Endometrium (tissue), 2 donors: ENCODE data around the gene PLA2G12B.
"Not testable (repeated sequence)": the region's sequence is repeated elsewhere in the genome, so short reads cannot be mapped to it uniquely, and the experiment has no call there.

Experiments
- FAIRE-seq: peaks from 2 replicates; lab custom pipeline; 2012; peaks lifted over from hg19 to GRCh38; lab: Jason Lieb, UNC
- donor health status: control.
- donor health status: control.

PLA2G12B gene

GRCh38 chr10:72932259-72933015 is 22.2 kb downstream of the PLA2G12B start:
- FAIRE-seq, result no peak

- FAIRE-seq, result no peak
These were observed 24.3 kb downstream of the PLA2G12B start for GRCh38 chr10:72930276-72930675.

GRCh38 chr10:72928798-72929197 is 25.8 kb downstream of the PLA2G12B start:
- no peak for FAIRE-seq

GRCh38 chr10:72927485-72927884 is 27.1 kb downstream of the PLA2G12B start:
- FAIRE-seq, result no peak

- no peak for FAIRE-seq
These were observed 28.6 kb downstream of the PLA2G12B start for GRCh38 chr10:72925951-72926465.

- no peak for FAIRE-seq
These were observed 30.3 kb downstream of the PLA2G12B start for GRCh38 chr10:72924351-72924750.

- not testable (repeated sequence) for FAIRE-seq
These were observed 33.4 kb downstream of the PLA2G12B start for GRCh38 chr10:72921147-72921683.

GRCh38 chr10:72918352-72918751 is 36.3 kb downstream of the PLA2G12B start:
- FAIRE-seq, result no peak

- FAIRE-seq, result not testable (repeated sequence)
These were observed 36.7 kb downstream of the PLA2G12B start for GRCh38 chr10:72917803-72918332.

- FAIRE-seq, result not testable (repeated sequence)
These were observed 37.4 kb downstream of the PLA2G12B start for GRCh38 chr10:72917201-72917600.

- no peak for FAIRE-seq
These were observed 41.3 kb downstream of the PLA2G12B start for GRCh38 chr10:72913287-72913686.

- no peak for FAIRE-seq
These were observed 41.9 kb downstream of the PLA2G12B start for GRCh38 chr10:72912736-72913135.

- no peak for FAIRE-seq
These were observed 42.8 kb downstream of the PLA2G12B start for GRCh38 chr10:72911758-72912157.

- FAIRE-seq, result no peak
These were observed 43.9 kb downstream of the PLA2G12B start for GRCh38 chr10:72910705-72911104.

GRCh38 chr10:72906446-72906845 is 48.2 kb downstream of the PLA2G12B start:
- FAIRE-seq, result no peak

GRCh38 chr10:72904806-72905205 is 49.8 kb downstream of the PLA2G12B start:
- no peak for FAIRE-seq

GRCh38 chr10:72903941-72904446 is 50.6 kb downstream of the PLA2G12B start:
- FAIRE-seq, result not testable (repeated sequence)

GRCh38 chr10:72899545-72899944 is 55.1 kb downstream of the PLA2G12B start:
- FAIRE-seq, result no peak

- no peak for FAIRE-seq
These were observed 56.0 kb downstream of the PLA2G12B start for GRCh38 chr10:72898616-72899015.

GRCh38 chr10:72895236-72895850 is 59.3 kb downstream of the PLA2G12B start:
- no peak for FAIRE-seq

GRCh38 chr10:72893136-72893798 is 61.3 kb downstream of the PLA2G12B start, which contains the start of gene OIT3:
Gene OIT3 (plus strand): TSS chr10:72893739. CDS start chr10:72893799, 60 bp downstream.
- FAIRE-seq, result no peak

- FAIRE-seq, result no peak
These were observed 64.5 kb downstream of the PLA2G12B start for GRCh38 chr10:72890086-72890485.
